ENCODE measurements around the gene C12orf42. TPM values are rescaled to one million over a fixed set of nuclear protein-coding genes. Genes with fewer than 3 reads are reported as not detected.

The C12orf42 gene
- total RNA-seq, result not detected
- long read RNA-seq, result 0 reads

GRCh38 chr12:103495469-103496456 lies at the start of gene C12orf42:
C12orf42 (minus strand) TSS chr12:103495968; CDS start chr12:103478426, 17,542 bp downstream.
- DNase-seq (ENCODE audit: low spot score), result no peak

GRCh38 chr12:103542078-103542477 lies 46.3 kb upstream of the C12orf42 start:
- no peak for DNase-seq (ENCODE audit: low spot score)
- intact Hi-C loops (cut with DNase I), result no loop called here

More at GRCh38 chr12:103495469-103496456, at the start of gene C12orf42:
- intact Hi-C loops (cut with DNase I), result no loop called here

GRCh38 chr12:103540319-103540718 lies 44.6 kb upstream of the C12orf42 start:
- no peak for DNase-seq (ENCODE audit: low spot score)
- intact Hi-C loops (cut with DNase I), result no loop called here

GRCh38 chr12:103538397-103538796 lies 42.6 kb upstream of the C12orf42 start:
- intact Hi-C loops (cut with DNase I), result no loop called here
- no peak for DNase-seq (ENCODE audit: low spot score)

GRCh38 chr12:103530307-103531066 lies 34.7 kb upstream of the C12orf42 start:
- no peak for DNase-seq (ENCODE audit: low spot score)
- intact Hi-C loops (cut with DNase I), result no loop called here

GRCh38 chr12:103529306-103529705 lies 33.5 kb upstream of the C12orf42 start:
- intact Hi-C loops (cut with DNase I), result no loop called here
- DNase-seq (ENCODE audit: low spot score), result no peak

- DNase-seq (ENCODE audit: low spot score), result no peak
- intact Hi-C loops (cut with DNase I), result no loop called here
Measured at GRCh38 chr12:103524238-103524875, 28.6 kb upstream of the C12orf42 start.

- intact Hi-C loops (cut with DNase I), result no loop called here
- no peak for DNase-seq (ENCODE audit: low spot score)
Measured at GRCh38 chr12:103523771-103524170, 28.0 kb upstream of the C12orf42 start.

GRCh38 chr12:103520686-103521215 lies 25.0 kb upstream of the C12orf42 start:
- no peak for DNase-seq (ENCODE audit: low spot score)
- intact Hi-C loops (cut with DNase I), result no loop called here

- no peak for DNase-seq (ENCODE audit: low spot score)
- intact Hi-C loops (cut with DNase I), result no loop called here
Measured at GRCh38 chr12:103519632-103520031, 23.9 kb upstream of the C12orf42 start.

- no peak for DNase-seq (ENCODE audit: low spot score)
- intact Hi-C loops (cut with DNase I), result no loop called here
Measured at GRCh38 chr12:103518899-103519298, 23.1 kb upstream of the C12orf42 start.

GRCh38 chr12:103517161-103517560 lies 21.4 kb upstream of the C12orf42 start:
- DNase-seq (ENCODE audit: low spot score), result no peak
- intact Hi-C loops (cut with DNase I), result no loop called here

GRCh38 chr12:103515341-103515740 lies 19.6 kb upstream of the C12orf42 start:
- intact Hi-C loops (cut with DNase I), result no loop called here
- no peak for DNase-seq (ENCODE audit: low spot score)

- DNase-seq (ENCODE audit: low spot score), result no peak
- intact Hi-C loops (cut with DNase I), result no loop called here
Measured at GRCh38 chr12:103513875-103514274, 18.1 kb upstream of the C12orf42 start.

GRCh38 chr12:103505371-103506236 lies 9.8 kb upstream of the C12orf42 start:
- intact Hi-C loops (cut with DNase I), result no loop called here
- no peak for DNase-seq (ENCODE audit: low spot score)

GRCh38 chr12:103504606-103505005 lies 8.8 kb upstream of the C12orf42 start:
- intact Hi-C loops (cut with DNase I), result no loop called here
- no peak for DNase-seq (ENCODE audit: low spot score)

GRCh38 chr12:103503546-103504480 lies 8.0 kb upstream of the C12orf42 start:
- intact Hi-C loops (cut with DNase I), result no loop called here
- no peak for DNase-seq (ENCODE audit: low spot score)

GRCh38 chr12:103501447-103501846 lies 5.7 kb upstream of the C12orf42 start:
- intact Hi-C loops (cut with DNase I), result no loop called here
- no peak for DNase-seq (ENCODE audit: low spot score)
